IMR-90 (cell line): ENCODE data around the gene TCF20.

Experiments
- CTCF ChIP-seq: conservative IDR thresholded peaks from 2 replicates; pipeline ENCODE4 v1.5.1; 2012; ENCODE audit warnings: mild to moderate bottlenecking, low read depth, low read length, improper control_type of control experiment
- MAFK ChIP-seq: IDR thresholded peaks from 2 replicates; pipeline ENCODE4 v1.6.1; 2012; ENCODE audit warnings: low read depth, low read length, improper control_type of control experiment
- MXI1 ChIP-seq: IDR thresholded peaks from 2 replicates; pipeline ENCODE4 v1.6.1; 2012; ENCODE audit warnings: low read depth, mild to moderate bottlenecking, low read length, moderate library complexity, borderline replicate concordance
- POLR2A ChIP-seq: IDR thresholded peaks from 2 replicates; pipeline ENCODE4 v1.6.1; 2012; ENCODE audit warnings: mild to moderate bottlenecking, low read depth, low read length

- no peak for TF ChIP-seq CTCF
- TF ChIP-seq MAFK: no peak
- TF ChIP-seq MXI1: no peak
- no peak for TF ChIP-seq POLR2A
Measured at GRCh38 chr22:42248995-42249394, 21.5 kb downstream of the TCF20 start.
